Activated naive CD8-positive, alpha-beta T cell treated with anti-CD3 and anti-CD28 coated beads for 36 hours (primary cell): ENCODE results near the gene ZIC4. TPM values are rescaled to one million over a fixed set of nuclear protein-coding genes. Genes with fewer than 3 reads are reported as not detected.

Source experiments
- DNase-seq: peaks from one replicate; pipeline ENCODE4 v3.0.0; 2021
- H3K27ac Mint-ChIP-seq: one replicate; pipeline ENCODE4 v1.8.0; 2022; ENCODE audit warnings: mild to moderate bottlenecking, moderate library complexity, mixed read lengths
- H3K27me3 Mint-ChIP-seq: one replicate; pipeline ENCODE4 v1.8.0; 2022; ENCODE audit warnings: mild to moderate bottlenecking, mixed read lengths
- H3K36me3 Mint-ChIP-seq: one replicate; pipeline ENCODE4 v1.8.0; 2021; ENCODE audit warnings: mild to moderate bottlenecking, mixed read lengths
- H3K4me1 Mint-ChIP-seq: one replicate; pipeline ENCODE4 v1.8.0; 2021; ENCODE audit warnings: mixed read lengths
- H3K4me3 Mint-ChIP-seq: one replicate; pipeline ENCODE4 v1.8.0; 2022; ENCODE audit warnings: mild to moderate bottlenecking, moderate library complexity, mixed read lengths
- H3K9me3 Mint-ChIP-seq: one replicate; pipeline ENCODE4 v1.8.0; 2022; ENCODE audit warnings: mixed read lengths
- total RNA-seq, 2 experiments: library from RNA; stranded (reverse); gene quantifications; one replicate each; pipeline ENCODE4 v1.2.3, GENCODE V29; 2021

The ZIC4 gene
- not detected for total RNA-seq

DNA sequence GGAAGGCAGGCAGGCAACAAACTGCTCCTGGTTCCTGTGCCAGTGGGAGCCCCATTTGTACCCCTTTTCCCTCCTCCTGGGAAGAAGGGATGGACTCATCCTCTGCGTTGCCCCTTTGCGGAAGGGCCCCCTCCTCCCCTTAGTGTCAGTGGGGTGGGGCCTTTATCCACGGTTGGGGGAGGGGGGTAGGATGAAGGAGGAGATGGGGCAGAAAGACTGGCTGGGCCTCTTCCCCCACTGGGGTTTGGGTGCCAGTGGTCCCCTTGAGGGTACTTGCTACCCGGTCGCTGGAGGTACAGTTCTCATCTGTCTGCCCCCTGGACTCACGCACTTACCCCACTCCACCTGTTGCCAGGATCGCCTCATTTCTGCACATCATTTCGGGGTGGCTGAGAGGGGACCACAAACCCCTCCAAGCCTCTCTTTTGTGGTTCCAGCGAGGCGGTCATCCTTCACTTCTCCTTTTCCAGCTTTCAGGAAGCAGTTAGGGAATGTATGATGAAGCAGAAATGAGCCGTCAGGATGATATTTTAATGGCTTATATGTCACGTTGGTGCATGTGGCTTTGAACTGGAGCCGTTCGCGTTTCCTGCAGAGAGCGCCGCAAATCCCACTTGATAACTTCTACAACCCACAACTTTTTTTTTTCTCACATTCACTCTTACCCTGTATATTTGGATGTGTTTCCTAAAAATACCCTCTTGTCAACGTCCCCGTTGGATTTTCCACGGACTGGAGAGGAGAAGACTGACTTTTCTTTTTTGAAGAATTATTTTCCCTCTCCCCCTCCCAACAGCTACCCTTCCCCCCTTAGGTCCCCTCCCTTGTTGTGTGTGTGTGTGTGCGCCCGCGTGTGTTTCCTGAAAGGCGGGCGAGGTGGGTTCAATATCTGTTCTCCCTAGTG is at the start of gene ZIC4:
ZIC4 (minus strand) TSS at position 516 of the 904 bp plus-strand sequence. CDS start 3,746 bp downstream, outside the sequence.
- no peak for DNase-seq
- Mint-ChIP-seq H3K27me3 (peaks cover 92% of the 10 kb centered on the region), H3K9me3 (peaks cover 15% of the 10 kb centered on the region), H3K27ac (no peak within 1 kb of the TSS), H3K4me3 (no peak within 1 kb of the TSS), H3K36me3 (peaks cover 26% of the 10 kb centered on the region), H3K4me1 (peaks cover 14% of the 10 kb centered on the region)

DNA sequence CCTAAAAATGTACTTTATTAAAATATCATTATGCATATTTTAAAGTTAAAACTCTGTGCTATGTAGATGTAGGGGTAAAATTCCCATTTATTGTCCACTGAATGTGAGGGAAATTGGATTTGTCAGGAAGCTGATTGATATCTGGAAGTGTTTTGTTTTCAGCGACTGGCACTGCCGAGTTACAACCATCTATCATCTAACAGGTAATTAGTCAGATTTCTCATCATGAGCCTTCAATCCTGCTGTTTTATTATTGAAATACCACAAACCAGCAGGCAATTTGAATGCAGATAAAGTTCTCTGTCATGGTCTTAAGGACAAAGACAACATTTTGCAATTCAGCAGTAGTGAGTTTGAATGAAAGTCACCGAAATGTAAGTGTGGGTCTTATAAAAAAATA is 43.3 kb upstream of the ZIC4 start:
- H3K4me3 Mint-ChIP-seq = no peak overlapping the region
- no peaks in the 10 kb centered on the region for H3K36me3 Mint-ChIP-seq
- no peak overlapping the region for H3K27ac Mint-ChIP-seq
- H3K9me3 Mint-ChIP-seq = no peaks in the 10 kb centered on the region
- no peak for DNase-seq
- no peaks in the 10 kb centered on the region for H3K4me1 Mint-ChIP-seq
- H3K27me3 Mint-ChIP-seq = no peaks in the 10 kb centered on the region

DNA sequence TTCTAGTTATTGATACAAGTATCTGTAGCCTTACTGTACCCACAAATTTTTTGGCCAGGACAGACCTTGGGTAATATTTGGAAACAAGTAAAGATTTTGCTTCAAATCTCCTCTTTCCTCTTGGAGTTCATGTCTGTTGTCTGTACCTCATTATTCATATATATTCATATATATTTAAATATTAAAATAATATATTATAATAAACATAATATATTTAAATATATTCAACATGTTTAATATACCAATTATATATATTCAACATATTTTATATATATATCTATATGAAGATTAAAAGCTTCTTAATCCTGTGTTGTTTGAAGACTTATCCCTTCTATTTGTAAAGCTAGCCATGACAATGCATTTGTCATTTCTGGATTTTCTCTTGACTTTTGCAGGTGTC is 40.9 kb upstream of the ZIC4 start:
- no peak overlapping the region for H3K4me3 Mint-ChIP-seq
- no peak for DNase-seq

DNA sequence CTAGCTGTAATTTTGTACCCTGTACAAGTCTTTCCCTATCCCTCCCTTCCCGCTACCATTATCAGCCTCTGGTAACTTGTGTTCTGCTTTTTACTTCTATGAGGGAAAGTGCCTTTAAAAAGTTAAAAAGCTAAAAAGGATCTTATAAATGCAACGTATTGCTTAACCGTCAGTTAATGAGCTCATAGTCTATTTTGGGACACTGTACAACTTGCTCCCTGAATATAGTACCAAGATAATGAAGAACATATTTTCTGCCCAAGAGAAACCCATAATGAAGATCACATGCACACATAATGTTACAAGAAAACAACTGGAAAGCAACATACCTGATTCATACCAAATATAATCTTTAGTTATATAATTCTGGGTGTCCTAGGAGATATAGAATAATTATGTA is 25.4 kb upstream of the ZIC4 start:
- Mint-ChIP-seq H3K36me3 (no peaks in the 10 kb centered on the region), H3K4me1 (no peaks in the 10 kb centered on the region), H3K27me3 (peaks cover 7% of the 10 kb centered on the region), H3K27ac (no peak overlapping the region), H3K9me3 (peaks cover 2% of the 10 kb centered on the region), H3K4me3 (no peak overlapping the region)
- DNase-seq = no peak

More for the DNA sequence above, 40.9 kb upstream of the ZIC4 start:
- H3K36me3 Mint-ChIP-seq = no peaks in the 10 kb centered on the region
- H3K27ac Mint-ChIP-seq = no peak overlapping the region
- H3K4me1 Mint-ChIP-seq = no peaks in the 10 kb centered on the region
- no peaks in the 10 kb centered on the region for H3K9me3 Mint-ChIP-seq
- no peaks in the 10 kb centered on the region for H3K27me3 Mint-ChIP-seq

DNA sequence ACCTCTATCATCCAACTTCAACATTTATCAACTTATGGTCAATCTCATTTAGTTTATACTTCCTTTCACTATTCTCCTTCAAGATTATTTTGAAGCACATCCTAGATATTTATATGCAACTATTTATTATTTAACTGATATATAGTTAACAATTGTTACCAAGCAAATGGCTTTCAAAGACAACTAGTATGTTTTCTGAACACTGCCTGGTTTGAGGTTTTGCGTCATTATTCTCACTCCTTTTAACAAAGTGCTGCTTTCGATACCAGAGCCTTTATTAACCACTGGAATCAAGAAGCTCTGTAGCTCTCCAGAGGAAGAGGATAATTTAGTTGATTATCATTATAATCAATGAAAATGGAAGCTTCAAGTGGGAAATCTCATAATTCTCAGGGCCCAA is 22.4 kb upstream of the ZIC4 start:
- H3K9me3 Mint-ChIP-seq = peaks cover under 1% of the 10 kb centered on the region
- no peak for DNase-seq

DNA sequence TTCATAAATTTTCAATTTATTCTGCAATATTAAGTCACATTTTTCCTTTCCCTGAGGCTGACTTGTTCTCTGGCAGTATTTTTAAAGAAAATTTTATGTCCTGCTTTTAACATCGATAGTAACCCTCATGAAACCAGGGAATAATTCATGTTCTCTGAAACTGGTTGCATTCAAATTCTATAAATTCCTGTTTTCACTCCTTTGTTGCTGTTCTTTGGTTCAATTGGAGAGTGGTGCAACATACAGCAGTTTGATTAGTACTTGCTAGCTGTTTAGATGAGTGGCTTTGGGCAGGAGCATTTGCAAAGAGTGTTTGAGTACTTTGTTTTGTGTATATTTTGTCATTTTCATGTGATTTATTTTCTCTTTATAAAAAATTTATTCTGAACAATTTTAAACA is 22.0 kb upstream of the ZIC4 start:
- Mint-ChIP-seq H3K4me3 (no peak overlapping the region), H3K36me3 (peaks cover 1% of the 10 kb centered on the region)

More for the DNA sequence above, 22.4 kb upstream of the ZIC4 start:
- no peak overlapping the region for H3K4me3 Mint-ChIP-seq
- no peak overlapping the region for H3K27ac Mint-ChIP-seq
- H3K4me1 Mint-ChIP-seq = no peaks in the 10 kb centered on the region
- peaks cover 26% of the 10 kb centered on the region for H3K27me3 Mint-ChIP-seq
- peaks cover under 1% of the 10 kb centered on the region for H3K36me3 Mint-ChIP-seq

DNA sequence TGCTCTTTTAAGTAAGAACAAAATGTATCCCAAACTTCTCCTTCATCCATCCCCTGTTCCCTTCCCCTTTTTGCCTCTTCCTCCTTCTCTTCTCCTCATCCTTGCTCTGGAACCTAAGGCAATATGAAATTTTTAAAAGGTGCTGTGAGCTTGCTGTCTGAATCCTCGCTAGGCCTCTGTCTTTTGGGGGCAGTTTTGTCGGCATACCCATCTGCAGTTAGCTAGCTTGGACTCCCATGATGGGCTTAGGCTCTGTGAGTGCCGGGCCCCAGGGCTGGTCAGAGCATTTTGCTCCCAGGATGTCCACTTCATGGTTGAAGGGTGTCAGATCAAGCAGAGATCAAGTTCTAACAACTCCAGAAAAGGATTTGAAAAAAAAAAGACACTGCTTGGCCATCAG is 21.4 kb upstream of the ZIC4 start:
- H3K27ac Mint-ChIP-seq = no peak overlapping the region
- H3K27me3 Mint-ChIP-seq = peaks cover 37% of the 10 kb centered on the region

More for the DNA sequence above, 22.0 kb upstream of the ZIC4 start:
- peaks cover 31% of the 10 kb centered on the region for H3K27me3 Mint-ChIP-seq
- no peak for DNase-seq
- H3K27ac Mint-ChIP-seq = no peak overlapping the region
- H3K9me3 Mint-ChIP-seq = peaks cover 2% of the 10 kb centered on the region
- no peaks in the 10 kb centered on the region for H3K4me1 Mint-ChIP-seq

DNA sequence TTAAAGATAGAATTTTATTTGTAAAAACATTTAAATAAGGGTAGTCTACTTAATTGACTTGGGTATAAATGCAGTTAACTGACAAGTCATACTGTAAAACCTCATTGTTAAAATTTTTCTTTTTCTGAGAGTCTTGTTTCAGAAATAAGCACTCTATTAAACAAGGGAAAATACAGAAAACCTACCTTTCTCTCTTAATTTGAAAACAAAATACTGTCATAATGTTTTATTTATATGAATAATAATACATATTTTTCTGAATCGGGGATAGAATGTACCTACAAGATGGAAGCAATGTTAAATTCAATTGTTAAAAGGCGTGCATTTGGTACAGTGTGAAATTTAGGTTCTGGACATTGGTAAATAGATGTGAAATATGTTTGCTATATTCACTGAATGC is 20.6 kb upstream of the ZIC4 start:
- H3K9me3 Mint-ChIP-seq = peaks cover 5% of the 10 kb centered on the region
- peaks cover 45% of the 10 kb centered on the region for H3K27me3 Mint-ChIP-seq
- no peak overlapping the region for H3K4me3 Mint-ChIP-seq
- no peaks in the 10 kb centered on the region for H3K4me1 Mint-ChIP-seq
- no peak overlapping the region for H3K27ac Mint-ChIP-seq
- H3K36me3 Mint-ChIP-seq = peaks cover 1% of the 10 kb centered on the region
- DNase-seq = no peak

More for the DNA sequence above, 21.4 kb upstream of the ZIC4 start:
- Mint-ChIP-seq H3K9me3 (peaks cover 2% of the 10 kb centered on the region), H3K36me3 (peaks cover 1% of the 10 kb centered on the region), H3K4me1 (no peaks in the 10 kb centered on the region), H3K4me3 (no peak overlapping the region)
- no peak for DNase-seq

DNA sequence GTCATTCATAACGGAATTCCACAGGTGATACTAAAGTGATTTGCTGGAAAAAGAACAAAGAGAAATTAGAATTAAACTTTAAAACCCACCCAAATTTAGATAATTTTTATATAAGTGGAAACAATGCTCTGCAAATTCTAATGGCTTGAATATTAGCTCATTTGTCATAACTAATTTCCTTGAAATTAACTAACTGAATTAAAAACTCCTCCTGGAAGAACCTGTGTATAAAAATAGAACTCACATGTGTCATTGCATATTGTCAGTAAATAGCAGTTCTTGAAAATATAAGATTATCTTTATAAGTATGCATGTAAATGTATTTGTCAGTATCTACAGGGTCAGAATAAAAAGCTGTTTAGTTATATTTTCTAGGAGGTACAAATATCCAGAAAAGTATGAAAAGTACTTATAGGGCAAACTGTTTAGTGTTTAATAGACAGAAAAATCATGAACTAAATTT is 19.1 kb upstream of the ZIC4 start:
- peaks cover 1% of the 10 kb centered on the region for H3K36me3 Mint-ChIP-seq
- no peak overlapping the region for H3K27ac Mint-ChIP-seq
- H3K4me3 Mint-ChIP-seq = no peak overlapping the region
- H3K4me1 Mint-ChIP-seq = no peaks in the 10 kb centered on the region
- H3K27me3 Mint-ChIP-seq = peaks cover 58% of the 10 kb centered on the region
- peaks cover 5% of the 10 kb centered on the region for H3K9me3 Mint-ChIP-seq
- no peak for DNase-seq

DNA sequence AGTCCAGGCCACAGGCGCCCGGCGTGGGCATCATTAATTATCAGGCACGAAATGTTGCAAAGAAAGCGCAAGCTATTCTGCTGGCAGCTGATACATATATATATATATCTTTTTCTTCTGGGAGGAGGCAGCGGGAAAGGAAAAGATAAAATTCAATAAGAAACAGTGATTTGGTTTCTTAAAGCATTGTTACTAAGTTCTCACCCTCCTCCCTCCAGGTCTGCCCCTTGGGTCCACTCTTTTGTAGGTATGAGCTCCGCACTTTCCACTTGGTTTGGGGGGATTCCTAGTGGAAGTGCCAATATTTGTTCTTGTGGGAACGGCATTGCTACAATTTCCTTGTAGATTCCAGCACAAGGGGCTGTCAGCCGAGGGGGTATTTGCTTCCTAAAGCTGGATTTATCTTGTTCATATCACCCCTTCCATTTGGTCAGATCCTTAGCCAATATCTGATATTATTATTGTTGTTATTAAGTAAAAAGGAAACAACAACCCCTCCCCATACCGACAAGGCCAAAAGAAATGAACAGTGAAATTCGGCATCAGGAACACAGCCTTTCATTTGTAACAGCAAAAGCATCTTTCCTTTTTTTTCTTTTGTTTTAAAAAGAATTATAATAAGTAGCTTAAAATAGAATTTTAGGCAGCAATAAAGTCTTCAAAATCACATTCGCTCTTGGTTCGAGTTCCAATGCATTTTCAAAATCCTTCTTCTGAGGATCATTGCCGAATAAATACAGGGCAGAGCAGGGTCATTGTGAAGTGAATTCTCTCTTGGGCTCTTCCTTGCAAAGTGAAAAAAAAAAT is 18.4 kb upstream of the ZIC4 start:
- Mint-ChIP-seq H3K27me3 (peaks cover 62% of the 10 kb centered on the region), H3K36me3 (peaks cover 1% of the 10 kb centered on the region), H3K27ac (no peak overlapping the region), H3K9me3 (peaks cover 9% of the 10 kb centered on the region), H3K4me3 (no peak overlapping the region), H3K4me1 (no peaks in the 10 kb centered on the region)
- DNase-seq = no peak

DNA sequence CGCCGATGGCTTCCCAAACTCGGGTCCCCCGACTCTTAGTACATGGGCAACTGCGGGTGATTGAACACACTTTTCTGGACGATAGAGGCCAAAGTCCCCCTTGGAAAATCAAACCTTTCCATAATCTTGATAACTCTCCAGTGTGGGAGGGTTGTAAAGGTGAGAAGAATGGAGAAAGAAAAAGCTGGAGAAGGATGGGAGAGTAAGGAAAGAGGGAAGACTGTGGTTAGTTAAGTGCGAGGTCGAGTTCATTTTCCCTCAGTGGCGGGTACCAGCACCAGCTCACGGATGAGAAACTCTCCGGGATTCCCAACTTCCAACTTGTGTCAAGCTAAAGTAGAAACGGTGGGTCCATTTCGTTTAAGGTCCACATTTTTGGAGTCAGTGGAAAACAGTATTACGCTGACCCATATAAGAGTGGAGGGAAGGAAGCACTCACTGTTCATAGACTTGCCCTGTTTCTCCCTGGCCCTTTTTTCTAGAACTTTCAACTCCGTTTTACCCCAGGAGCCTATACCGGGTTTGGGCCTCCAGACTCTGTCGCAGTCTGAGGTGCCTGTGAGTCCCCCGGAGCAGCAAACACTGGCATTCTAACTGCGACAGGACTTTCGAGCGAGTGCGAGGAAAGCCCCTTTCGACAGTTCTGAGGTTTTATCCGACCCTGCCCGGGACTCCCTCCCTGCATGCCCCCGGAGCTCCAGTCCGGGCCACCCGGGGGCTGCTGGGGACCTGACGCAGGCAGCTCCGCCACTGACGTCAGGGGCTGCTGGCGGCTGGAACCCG is 17.6 kb upstream of the ZIC4 start:
- peaks cover 12% of the 10 kb centered on the region for H3K9me3 Mint-ChIP-seq
- peaks cover 70% of the 10 kb centered on the region for H3K27me3 Mint-ChIP-seq
- H3K4me1 Mint-ChIP-seq = no peaks in the 10 kb centered on the region
- no peak for DNase-seq
- no peak overlapping the region for H3K27ac Mint-ChIP-seq
- H3K36me3 Mint-ChIP-seq = peaks cover 1% of the 10 kb centered on the region
- no peak overlapping the region for H3K4me3 Mint-ChIP-seq

DNA sequence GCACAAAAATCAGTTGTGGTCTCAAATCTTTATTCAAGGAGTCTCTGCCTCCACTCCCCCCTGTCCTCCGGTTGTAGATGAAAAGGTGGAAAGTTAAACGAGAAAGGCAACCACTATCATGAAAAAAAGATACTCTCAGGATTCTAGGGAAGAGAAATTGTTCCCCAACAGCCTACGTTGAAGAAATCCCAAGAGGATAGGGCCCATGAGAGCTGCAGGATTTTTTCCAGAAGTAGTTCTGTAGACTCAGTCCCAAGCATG is 17.1 kb upstream of the ZIC4 start:
- no peaks in the 10 kb centered on the region for H3K4me1 Mint-ChIP-seq
- H3K27ac Mint-ChIP-seq = no peak overlapping the region
- no peak overlapping the region for H3K4me3 Mint-ChIP-seq
- DNase-seq = no peak
- H3K36me3 Mint-ChIP-seq = peaks cover 4% of the 10 kb centered on the region
- H3K9me3 Mint-ChIP-seq = peaks cover 12% of the 10 kb centered on the region
- H3K27me3 Mint-ChIP-seq = peaks cover 75% of the 10 kb centered on the region

DNA sequence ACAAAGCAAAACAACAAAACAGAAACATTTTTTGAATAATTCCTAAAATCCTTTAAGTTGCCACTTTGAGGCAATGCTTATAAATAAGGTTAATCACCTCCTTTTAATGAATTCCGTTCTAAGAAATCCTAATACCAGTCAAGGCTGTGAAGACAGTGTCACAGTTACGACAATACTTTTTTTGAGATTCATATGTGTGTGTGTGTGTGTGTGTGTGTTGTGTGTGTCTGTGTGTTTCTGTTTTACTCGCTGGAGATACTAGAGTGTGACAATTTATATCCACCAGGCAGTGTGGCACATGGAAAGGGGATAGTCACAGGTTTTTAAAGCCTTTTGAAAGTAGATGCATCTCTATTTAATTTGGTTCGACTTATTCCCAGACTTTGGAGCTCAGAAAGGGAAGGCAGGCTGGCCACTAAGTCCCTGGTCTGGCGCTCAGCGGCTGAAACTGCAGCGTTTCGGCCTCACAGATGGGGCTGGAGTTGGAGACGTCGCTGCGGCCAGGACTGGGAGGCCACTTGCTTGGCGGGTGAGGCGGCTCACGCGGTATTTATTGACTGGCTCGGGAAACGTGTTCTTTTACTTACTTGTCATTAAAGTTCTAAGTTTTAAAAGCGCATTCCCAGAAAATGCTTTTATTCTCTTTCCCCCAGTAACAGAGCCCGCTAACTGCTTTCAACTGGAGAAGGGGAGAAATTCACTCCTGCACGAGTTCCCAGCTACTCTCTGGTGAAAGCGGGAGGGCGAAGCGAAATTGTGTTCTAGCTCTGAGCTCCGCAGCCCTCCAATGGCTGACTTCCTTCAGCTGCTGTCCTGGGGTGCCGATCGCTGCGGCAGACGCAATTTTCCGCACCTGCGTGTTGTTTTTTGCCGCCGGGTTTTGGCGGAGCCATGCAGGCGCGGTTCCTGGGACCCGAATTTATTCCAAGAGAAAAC is 16.5 kb upstream of the ZIC4 start:
- Mint-ChIP-seq H3K4me1 (no peaks in the 10 kb centered on the region), H3K27me3 (peaks cover 78% of the 10 kb centered on the region), H3K36me3 (peaks cover 4% of the 10 kb centered on the region), H3K4me3 (no peak overlapping the region), H3K9me3 (peaks cover 13% of the 10 kb centered on the region), H3K27ac (peak overlapping the region; percentile 10)
- no peak for DNase-seq

DNA sequence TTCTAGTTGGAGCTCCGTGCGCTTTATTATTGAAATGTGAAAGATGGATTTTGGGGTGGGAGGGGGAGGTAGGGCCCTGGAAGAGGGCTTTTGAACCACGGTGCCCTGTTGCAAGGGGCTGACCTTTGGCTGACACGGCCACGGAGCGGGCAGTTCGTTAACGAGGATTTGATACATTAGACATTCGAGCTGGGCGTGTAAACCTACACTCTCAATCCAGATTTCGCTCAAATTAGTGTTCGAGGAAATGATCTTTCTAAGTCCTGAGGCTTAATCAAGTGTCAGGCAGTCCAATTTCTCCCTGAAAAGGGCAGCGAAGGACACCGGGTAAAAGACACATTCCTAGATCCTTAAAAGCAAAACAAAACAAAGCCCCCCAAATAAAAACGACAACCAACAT is 15.9 kb upstream of the ZIC4 start:
- H3K36me3 Mint-ChIP-seq = peaks cover 4% of the 10 kb centered on the region
- H3K27ac Mint-ChIP-seq = no peak overlapping the region
- no peak for DNase-seq
- H3K4me1 Mint-ChIP-seq = no peaks in the 10 kb centered on the region
- peaks cover 16% of the 10 kb centered on the region for H3K9me3 Mint-ChIP-seq
- H3K4me3 Mint-ChIP-seq = no peak overlapping the region
- peaks cover 84% of the 10 kb centered on the region for H3K27me3 Mint-ChIP-seq
